SK-N-SH (cell line): Measurements from ENCODE around the gene NOTCH2NLA.
"Not testable (repeated sequence)": the region's sequence is repeated elsewhere in the genome, so short reads cannot be mapped to it uniquely, and the experiment has no call there.

ENCODE experiments used
- CTCF ChIP-seq: fragments of 200-600 bp; sonication (generic); IDR thresholded peaks from 2 replicates; pipeline ENCODE4 v1.6.1; 2017; ENCODE audit warnings: antibody characterized with exemption, mild to moderate bottlenecking, moderate library complexity
- FOXM1 ChIP-seq: IDR thresholded peaks from 2 replicates; pipeline ENCODE4 v1.4.0; 2012; ENCODE audit warnings: low read depth, mild to moderate bottlenecking
- PBX3 ChIP-seq: IDR thresholded peaks from 2 replicates; pipeline ENCODE4; 2012
- YY1 ChIP-seq: IDR thresholded peaks from 2 replicates; pipeline ENCODE4 v1.4.0; 2012; ENCODE audit warnings: low read depth, mild to moderate bottlenecking

GRCh38 chr1:146260006-146260730 lies 31.3 kb upstream of the NOTCH2NLA start:
- TF ChIP-seq CTCF, YY1, FOXM1, PBX3: not testable (repeated sequence)
